Neural cell (in vitro differentiated cells): Measurements from ENCODE around the gene MAML3. TPM values are rescaled to one million over a fixed set of nuclear protein-coding genes. Genes with fewer than 3 reads are reported as not detected.

ENCODE experiments used
- H2AFZ ChIP-seq: fragments of 200-600, 300-800 bp; sonication (generic), shearing (Covaris generic); 2 replicates; pipeline ENCODE4 v1.6.0; 2014; ENCODE audit warnings: low read depth, mild to moderate bottlenecking, antibody characterized with exemption, low read length, moderate library complexity
- H3F3A ChIP-seq: fragments of 200-600 bp; shearing (Covaris generic); 2 replicates; pipeline ENCODE4 v1.6.1; 2016; ENCODE audit warnings: mild to moderate bottlenecking, moderate library complexity, mixed read lengths, antibody characterized with exemption, low read length; ENCODE audit not compliant: insufficient read depth, poor library complexity, severe bottlenecking
- H3K27ac ChIP-seq: fragments of 200-600, 300-800 bp; sonication (generic), shearing (Covaris generic); 2 replicates; pipeline ENCODE4 v1.5.1; 2014; ENCODE audit warnings: mild to moderate bottlenecking, low read length, moderate library complexity
- H3K27me3 ChIP-seq: fragments of 300-800, 200-600 bp; sonication (generic), shearing (Covaris generic); 2 replicates; pipeline ENCODE4 v1.6.0; 2014; ENCODE audit warnings: mild to moderate bottlenecking, low read depth, low read length, moderate library complexity; ENCODE audit not compliant: insufficient read depth
- H3K36me3 ChIP-seq: fragments of 300-800, 200-600 bp; sonication (generic), shearing (Covaris generic); 2 replicates; pipeline ENCODE4 v1.5.1; 2014; ENCODE audit warnings: mild to moderate bottlenecking, antibody characterized with exemption, low read length, moderate library complexity; ENCODE audit not compliant: insufficient read depth
- H3K4me2 ChIP-seq: fragments of 300-800, 200-600 bp; sonication (generic), shearing (Covaris generic); 2 replicates; pipeline ENCODE4 v1.6.0; 2014; ENCODE audit warnings: mild to moderate bottlenecking, low read length
- H3K4me3 ChIP-seq: fragments of 300-800, 200-600 bp; sonication (generic), shearing (Covaris generic); 2 replicates; pipeline ENCODE4 v1.5.1; 2014; ENCODE audit warnings: mild to moderate bottlenecking, low read length, moderate library complexity
- H3K79me2 ChIP-seq: fragments of 200-600 bp; shearing (Covaris generic); replicated peaks from 2 replicates; pipeline ENCODE4 v1.6.0; 2014; ENCODE audit warnings: mild to moderate bottlenecking, low read length, moderate library complexity; ENCODE audit not compliant: insufficient read depth
- H3K9ac ChIP-seq: fragments of 300-800, 200-600 bp; sonication (generic), shearing (Covaris generic); 2 replicates; pipeline ENCODE4 v1.6.1; 2016; ENCODE audit warnings: mild to moderate bottlenecking, low read length, mixed read lengths
- H3K9me2 ChIP-seq: fragments of 200-600 bp; shearing (Covaris generic); 2 replicates; pipeline ENCODE4 v1.6.1; 2016; ENCODE audit warnings: mild to moderate bottlenecking, low read length, mixed read lengths; ENCODE audit not compliant: insufficient read depth
- H3K9me3 ChIP-seq: fragments of 200-600, 300-800 bp; sonication (generic), shearing (Covaris generic); 2 replicates; pipeline ENCODE4 v1.6.1; 2016; ENCODE audit warnings: mild to moderate bottlenecking, mixed run types, low read length, moderate library complexity, mixed read lengths
- H4K20me1 ChIP-seq: fragments of 200-600 bp; shearing (Covaris generic); 2 replicates; pipeline ENCODE4 v1.6.1; 2016; ENCODE audit warnings: mild to moderate bottlenecking, mixed run types; ENCODE audit not compliant: insufficient read depth
- EP300 ChIP-seq: fragments of 450-650 bp; conservative IDR thresholded peaks from 2 replicates; pipeline ENCODE4 v1.6.1; 2014; ENCODE audit warnings: antibody characterized with exemption, mild to moderate bottlenecking, moderate library complexity; ENCODE audit not compliant: poor library complexity, severe bottlenecking
- POLR2AphosphoS5 ChIP-seq: IDR thresholded peaks from 2 replicates; pipeline ENCODE4 v1.6.1; 2012
- RAD21 ChIP-seq: fragments of 450-650 bp; conservative IDR thresholded peaks from 2 replicates; pipeline ENCODE4 v1.6.1; 2014; ENCODE audit warnings: antibody characterized with exemption, mild to moderate bottlenecking, moderate library complexity
- SMC3 ChIP-seq: fragments of 450-650 bp; conservative IDR thresholded peaks from 2 replicates; pipeline ENCODE4 v1.6.1; 2014; ENCODE audit warnings: antibody characterized with exemption, mild to moderate bottlenecking, moderate library complexity; ENCODE audit not compliant: poor library complexity
- TAF1 ChIP-seq: IDR thresholded peaks from 2 replicates; pipeline ENCODE4 v1.6.1; 2012; ENCODE audit warnings: low read depth
- polyA plus RNA-seq: library from polyadenylated mRNA; depleted of rRNA; stranded (reverse); fragments of >200 nt; gene quantifications from 2 replicates; pipeline ENCODE4 v1.2.3, GENCODE V29; 2014
- TF ChIP-seq, protein P1 (sequence below): IDR thresholded peaks from 2 replicates; pipeline ENCODE4 v1.6.1; 2012; ENCODE audit warnings: borderline replicate concordance
- TF ChIP-seq, protein P2 (sequence below): fragments of 450-650 bp; IDR thresholded peaks from 2 replicates; pipeline ENCODE4 v1.5.1; 2014; ENCODE audit warnings: antibody characterized with exemption, mild to moderate bottlenecking, moderate library complexity; ENCODE audit not compliant: poor library complexity, severe bottlenecking

Gene MAML3
- polyA plus RNA-seq, 1 donor from 2014 or later = 10.2 TPM

DNA sequence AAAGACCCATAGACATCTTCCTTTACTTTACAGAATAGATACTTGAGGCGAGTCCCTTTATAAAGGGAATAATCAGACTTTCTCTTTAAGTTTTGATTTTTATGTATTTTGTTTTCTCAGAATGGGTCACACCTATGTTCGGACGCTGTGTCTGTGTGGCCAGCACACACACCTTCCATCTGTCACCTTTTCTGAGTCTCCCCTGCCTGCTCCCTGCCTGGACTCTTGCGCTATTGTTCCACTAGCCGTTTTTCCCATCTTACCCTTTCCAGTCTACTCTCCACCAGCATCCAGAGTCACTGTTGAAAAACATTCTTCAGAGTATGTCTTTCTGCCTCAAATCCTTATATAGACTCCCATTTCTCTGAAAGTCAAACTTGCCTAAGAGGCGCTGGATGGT lies 236.1 kb downstream of the MAML3 start:
- Histone ChIP-seq H3K79me2 (peaks cover 4% of the 10 kb centered on the region), H3F3A (no peaks in the 10 kb centered on the region), H4K20me1 (no peaks in the 10 kb centered on the region), H3K27ac (no peak overlapping the region), H3K4me2 (no peak overlapping the region), H3K9me3 (no peaks in the 10 kb centered on the region), H3K9ac (no peak overlapping the region), H2AFZ (no peak overlapping the region), H3K4me3 (no peak overlapping the region), H3K9me2 (no peaks in the 10 kb centered on the region), H3K36me3 (no peaks in the 10 kb centered on the region), H3K27me3 (no peaks in the 10 kb centered on the region)
- TF ChIP-seq TAF1 (no peak), RAD21 (no peak), SMC3 (no peak)
- TF ChIP-seq, protein P1, sequence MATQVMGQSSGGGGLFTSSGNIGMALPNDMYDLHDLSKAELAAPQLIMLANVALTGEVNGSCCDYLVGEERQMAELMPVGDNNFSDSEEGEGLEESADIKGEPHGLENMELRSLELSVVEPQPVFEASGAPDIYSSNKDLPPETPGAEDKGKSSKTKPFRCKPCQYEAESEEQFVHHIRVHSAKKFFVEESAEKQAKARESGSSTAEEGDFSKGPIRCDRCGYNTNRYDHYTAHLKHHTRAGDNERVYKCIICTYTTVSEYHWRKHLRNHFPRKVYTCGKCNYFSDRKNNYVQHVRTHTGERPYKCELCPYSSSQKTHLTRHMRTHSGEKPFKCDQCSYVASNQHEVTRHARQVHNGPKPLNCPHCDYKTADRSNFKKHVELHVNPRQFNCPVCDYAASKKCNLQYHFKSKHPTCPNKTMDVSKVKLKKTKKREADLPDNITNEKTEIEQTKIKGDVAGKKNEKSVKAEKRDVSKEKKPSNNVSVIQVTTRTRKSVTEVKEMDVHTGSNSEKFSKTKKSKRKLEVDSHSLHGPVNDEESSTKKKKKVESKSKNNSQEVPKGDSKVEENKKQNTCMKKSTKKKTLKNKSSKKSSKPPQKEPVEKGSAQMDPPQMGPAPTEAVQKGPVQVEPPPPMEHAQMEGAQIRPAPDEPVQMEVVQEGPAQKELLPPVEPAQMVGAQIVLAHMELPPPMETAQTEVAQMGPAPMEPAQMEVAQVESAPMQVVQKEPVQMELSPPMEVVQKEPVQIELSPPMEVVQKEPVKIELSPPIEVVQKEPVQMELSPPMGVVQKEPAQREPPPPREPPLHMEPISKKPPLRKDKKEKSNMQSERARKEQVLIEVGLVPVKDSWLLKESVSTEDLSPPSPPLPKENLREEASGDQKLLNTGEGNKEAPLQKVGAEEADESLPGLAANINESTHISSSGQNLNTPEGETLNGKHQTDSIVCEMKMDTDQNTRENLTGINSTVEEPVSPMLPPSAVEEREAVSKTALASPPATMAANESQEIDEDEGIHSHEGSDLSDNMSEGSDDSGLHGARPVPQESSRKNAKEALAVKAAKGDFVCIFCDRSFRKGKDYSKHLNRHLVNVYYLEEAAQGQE = no peak

DNA sequence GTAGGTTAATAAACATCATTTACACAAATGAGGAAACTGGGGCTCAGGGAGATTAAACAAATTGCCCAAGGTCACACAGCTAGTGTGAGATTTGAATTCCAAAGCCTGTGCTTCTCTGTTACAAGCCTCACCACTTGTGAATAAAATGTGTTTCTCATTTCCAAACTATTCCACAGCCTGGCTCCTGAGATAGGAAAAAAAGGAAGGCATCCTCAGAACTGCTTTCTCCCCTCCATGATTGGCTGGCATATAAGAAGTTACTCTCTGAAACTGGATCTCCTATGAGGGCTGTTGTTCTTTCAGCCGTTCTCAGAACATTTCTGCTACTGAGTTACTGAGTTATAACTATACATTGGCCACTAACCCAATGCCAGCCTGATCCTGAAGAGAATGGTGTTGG lies 237.9 kb downstream of the MAML3 start:
- no peaks in the 10 kb centered on the region for H4K20me1 ChIP-seq
- no peak overlapping the region for H3K4me3 ChIP-seq
- no peaks in the 10 kb centered on the region for H3K9me3 ChIP-seq
- TF ChIP-seq RAD21 = no peak
- TF ChIP-seq, protein P1 = no peak
- TF ChIP-seq, protein P2, sequence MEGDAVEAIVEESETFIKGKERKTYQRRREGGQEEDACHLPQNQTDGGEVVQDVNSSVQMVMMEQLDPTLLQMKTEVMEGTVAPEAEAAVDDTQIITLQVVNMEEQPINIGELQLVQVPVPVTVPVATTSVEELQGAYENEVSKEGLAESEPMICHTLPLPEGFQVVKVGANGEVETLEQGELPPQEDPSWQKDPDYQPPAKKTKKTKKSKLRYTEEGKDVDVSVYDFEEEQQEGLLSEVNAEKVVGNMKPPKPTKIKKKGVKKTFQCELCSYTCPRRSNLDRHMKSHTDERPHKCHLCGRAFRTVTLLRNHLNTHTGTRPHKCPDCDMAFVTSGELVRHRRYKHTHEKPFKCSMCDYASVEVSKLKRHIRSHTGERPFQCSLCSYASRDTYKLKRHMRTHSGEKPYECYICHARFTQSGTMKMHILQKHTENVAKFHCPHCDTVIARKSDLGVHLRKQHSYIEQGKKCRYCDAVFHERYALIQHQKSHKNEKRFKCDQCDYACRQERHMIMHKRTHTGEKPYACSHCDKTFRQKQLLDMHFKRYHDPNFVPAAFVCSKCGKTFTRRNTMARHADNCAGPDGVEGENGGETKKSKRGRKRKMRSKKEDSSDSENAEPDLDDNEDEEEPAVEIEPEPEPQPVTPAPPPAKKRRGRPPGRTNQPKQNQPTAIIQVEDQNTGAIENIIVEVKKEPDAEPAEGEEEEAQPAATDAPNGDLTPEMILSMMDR = no peak
- TF ChIP-seq EP300 = no peak
- TF ChIP-seq POLR2AphosphoS5 = no peak
- no peaks in the 10 kb centered on the region for H3F3A ChIP-seq
- H3K27me3 ChIP-seq = no peaks in the 10 kb centered on the region
- H3K27ac ChIP-seq = no peak overlapping the region
- peaks cover 4% of the 10 kb centered on the region for H3K79me2 ChIP-seq
- no peak overlapping the region for H3K9ac ChIP-seq
- H3K36me3 ChIP-seq = no peaks in the 10 kb centered on the region
- H3K4me2 ChIP-seq = no peak overlapping the region
- H2AFZ ChIP-seq = no peak overlapping the region
- no peaks in the 10 kb centered on the region for H3K9me2 ChIP-seq
